H9 (cell line): ENCODE measurements around the gene TSFM. TPM values are rescaled to one million over a fixed set of nuclear protein-coding genes. Genes with fewer than 3 reads are reported as not detected.

Experiments
- DNase-seq: peaks from one replicate; pipeline ENCODE4 v3.0.0-alpha.2; 2017
- H2AFZ ChIP-seq: one replicate; pipeline ENCODE4 v1.6.1; 2013; ENCODE audit warnings: mild to moderate bottlenecking, low read length, control low read depth, moderate library complexity
- H2AK5ac ChIP-seq: 2 replicates; pipeline ENCODE4 v1.6.1; 2013; ENCODE audit warnings: low read length, control low read depth, mixed read lengths; ENCODE audit not compliant: insufficient read length
- H2BK120ac ChIP-seq: one replicate; pipeline ENCODE4 v1.6.1; 2013; ENCODE audit warnings: low read depth, mild to moderate bottlenecking, low read length, control low read depth, inconsistent platforms; ENCODE audit not compliant: poor library complexity, severe bottlenecking
- H2BK12ac ChIP-seq: 2 replicates; pipeline ENCODE4 v1.6.1; 2013; ENCODE audit warnings: low read length, control low read depth, mixed read lengths, low read depth; ENCODE audit not compliant: insufficient read length
- H2BK15ac ChIP-seq: 2 replicates; pipeline ENCODE4 v1.6.1; 2013; ENCODE audit warnings: low read depth, low read length, control low read depth
- H2BK20ac ChIP-seq: one replicate; pipeline ENCODE4 v1.6.1; 2013; ENCODE audit warnings: low read depth, mild to moderate bottlenecking, low read length, control low read depth, inconsistent platforms; ENCODE audit not compliant: poor library complexity, severe bottlenecking
- H2BK5ac ChIP-seq: 2 replicates; pipeline ENCODE4 v1.6.1; 2013; ENCODE audit warnings: low read length, control low read depth, mixed read lengths; ENCODE audit not compliant: insufficient read length
- H3K14ac ChIP-seq: 2 replicates; pipeline ENCODE4 v1.6.1; 2013; ENCODE audit warnings: low read length, control low read depth; ENCODE audit not compliant: insufficient read depth
- H3K18ac ChIP-seq: 2 replicates; pipeline ENCODE4 v1.6.1; 2013; ENCODE audit warnings: low read depth, mild to moderate bottlenecking, mixed read lengths, low read length, control low read depth; ENCODE audit not compliant: insufficient read length
- H3K23ac ChIP-seq: 2 replicates; pipeline ENCODE4 v1.6.1; 2013; ENCODE audit warnings: low read length, control low read depth, mixed read lengths, low read depth; ENCODE audit not compliant: insufficient read length
- H3K23me2 ChIP-seq: 2 replicates; pipeline ENCODE4 v1.6.1; 2013; ENCODE audit warnings: low read depth, mild to moderate bottlenecking, mixed read lengths, low read length, control low read depth; ENCODE audit not compliant: insufficient read length, poor library complexity, severe bottlenecking
- H3K27ac ChIP-seq: 2 replicates; pipeline ENCODE4 v1.5.1; 2013; ENCODE audit warnings: low read length, control low read depth, mixed read lengths, low read depth; ENCODE audit not compliant: insufficient read length
- H3K27me3 ChIP-seq: 2 replicates; pipeline ENCODE4 v1.6.1; 2013; ENCODE audit warnings: low read length, control low read depth, inconsistent platforms; ENCODE audit not compliant: insufficient read depth
- H3K4ac ChIP-seq: 2 replicates; pipeline ENCODE4 v1.6.1; 2013; ENCODE audit warnings: low read depth, mild to moderate bottlenecking, control low read depth, inconsistent platforms, low read length, moderate library complexity
- H3K4me1 ChIP-seq: 2 replicates; pipeline ENCODE4 v1.6.1; 2013; ENCODE audit warnings: low read length, control low read depth, inconsistent platforms; ENCODE audit not compliant: insufficient read depth
- H3K4me2 ChIP-seq: 2 replicates; pipeline ENCODE4 v1.6.1; 2013; ENCODE audit warnings: low read length, control low read depth, mixed read lengths; ENCODE audit not compliant: insufficient read length, insufficient read depth
- H3K56ac ChIP-seq: 2 replicates; pipeline ENCODE4 v1.6.1; 2013; ENCODE audit warnings: low read depth, mild to moderate bottlenecking, mixed read lengths, low read length, control low read depth; ENCODE audit not compliant: insufficient read length
- H3K79me1 ChIP-seq: 2 replicates; pipeline ENCODE4 v1.6.1; 2013; ENCODE audit warnings: low read depth, mild to moderate bottlenecking, moderate library complexity, low read length, control low read depth, inconsistent platforms; ENCODE audit not compliant: insufficient read depth, poor library complexity, severe bottlenecking
- H3K79me2 ChIP-seq: 2 replicates; pipeline ENCODE4 v1.6.1; 2013; ENCODE audit warnings: low read length, control low read depth, inconsistent platforms; ENCODE audit not compliant: insufficient read depth
- H3K9ac ChIP-seq: 2 replicates; pipeline ENCODE4 v1.6.1; 2013; ENCODE audit warnings: low read length, control low read depth, mixed read lengths; ENCODE audit not compliant: insufficient read length; ENCODE audit errors: extremely low read depth
- H3K9me3 ChIP-seq: one replicate; pipeline ENCODE4 v1.6.1; 2013; ENCODE audit warnings: low read depth, low read length, inconsistent platforms; ENCODE audit not compliant: control insufficient read depth
- H3T11ph ChIP-seq: one replicate; pipeline ENCODE4 v1.6.1; 2013; ENCODE audit warnings: mild to moderate bottlenecking, low read length, control low read depth, inconsistent platforms
- H4K20me1 ChIP-seq: one replicate; pipeline ENCODE4 v1.6.1; 2013; ENCODE audit not compliant: control insufficient read depth, insufficient read length, insufficient read depth
- H4K5ac ChIP-seq: 2 replicates; pipeline ENCODE4 v1.6.1; 2013; ENCODE audit warnings: low read depth, mild to moderate bottlenecking, mixed read lengths, low read length, control low read depth; ENCODE audit not compliant: insufficient read length
- H4K8ac ChIP-seq: replicated peaks from 2 replicates; pipeline ENCODE4 v1.6.1; 2013; ENCODE audit warnings: low read length, control low read depth, mixed read lengths, low read depth; ENCODE audit not compliant: insufficient read length
- H4K91ac ChIP-seq: 2 replicates; pipeline ENCODE4 v1.6.1; 2013; ENCODE audit warnings: low read depth, mild to moderate bottlenecking, moderate library complexity, mixed read lengths, low read length, control low read depth; ENCODE audit not compliant: insufficient read length
- H3K27ac Mint-ChIP-seq, 3 experiments: 2 replicates in 2 of 3; 3 replicates in 1 of 3; pipeline ENCODE4 v1.8.0; 2020 to 2021; ENCODE audit warnings: mixed read lengths in 3 of 3, mild to moderate bottlenecking in 1 of 3, moderate library complexity in 1 of 3
- H3K27me3 Mint-ChIP-seq: 2 replicates; pipeline ENCODE4 v1.8.0; 2021; ENCODE audit warnings: low read depth, mild to moderate bottlenecking, moderate library complexity, mixed read lengths
- H3K36me3 Mint-ChIP-seq, 3 experiments: 2 replicates in 2 of 3; 3 replicates in 1 of 3; pipeline ENCODE4 v1.8.0; 2020 to 2021; ENCODE audit warnings: low read depth in 3 of 3, mixed read lengths in 3 of 3; ENCODE audit not compliant: insufficient read depth in 1 of 3
- H3K4me1 Mint-ChIP-seq, 2 experiments: 2 replicates each; pipeline ENCODE4 v1.8.0; 2020; ENCODE audit warnings: mixed read lengths in 2 of 2
- H3K4me3 Mint-ChIP-seq, 2 experiments: 2 replicates in 1 of 2; 3 replicates in 1 of 2; pipeline ENCODE4 v1.8.0; 2020 to 2021; ENCODE audit warnings: mild to moderate bottlenecking in 2 of 2, mixed read lengths in 2 of 2, moderate library complexity in 1 of 2
- H3K9me3 Mint-ChIP-seq, 2 experiments: 2 replicates in 1 of 2; 3 replicates in 1 of 2; pipeline ENCODE4 v1.8.0; 2020; ENCODE audit warnings: mild to moderate bottlenecking in 2 of 2, mixed read lengths in 2 of 2, moderate library complexity in 1 of 2
- CTCF ChIP-seq: fragments of 200-600 bp; sonication (generic); conservative IDR thresholded peaks from 3 replicates; pipeline ENCODE4 v1.8.0; 2021; ENCODE audit warnings: antibody characterized with exemption, mild to moderate bottlenecking
- WGBS: extraction: QIAGEN DNeasy Blood & Tissue Kit; methylation state at CpG from one replicate; pipeline ENCODE4 v1.1.7; 2013; ENCODE audit warnings: missing lambda C conversion rate, low lambda C conversion rate, mixed read lengths; ENCODE audit not compliant: insufficient read length; ENCODE audit errors: extremely low coverage; 5-methylcytosine and 5-hydroxymethylcytosine counted together
- total RNA-seq: library from RNA; stranded (reverse); gene quantifications from 2 replicates; pipeline ENCODE4 v1.2.1, GENCODE V29; 2021

TSFM gene
- total RNA-seq, 1 experiment from 2014 or later, result 50.2 TPM

GRCh38 chr12:57797933-57798332, 15.3 kb downstream of the TSFM start:
- H3T11ph ChIP-seq, result no peak overlapping the region
- no peak for DNase-seq
- no peak overlapping the region for H3K9ac ChIP-seq
- Mint-ChIP-seq H3K9me3 (no peaks in the 10 kb centered on the region), H3K36me3 (peaks cover 16 to 43% (median 34%) of the 10 kb centered on the region in 3 experiments), H3K4me1 (no peaks in the 10 kb centered on the region), H3K4me3 (no peak overlapping the region), H3K27ac (peak overlapping the region in 1 of 3 experiments; percentile 57; a peak in 1 of 7 replicates), H3K27me3 (no peaks in the 10 kb centered on the region)
- H3K14ac ChIP-seq, result no peak overlapping the region
- no peak overlapping the region for H2BK5ac ChIP-seq
- TF ChIP-seq CTCF, result no peak
- no peak overlapping the region for H3K4ac ChIP-seq
- no CpG with 5 or more reads among the region's 1 CpG for WGBS
- no peak overlapping the region for H3K27ac ChIP-seq
- no peaks in the 10 kb centered on the region for H3K23me2 ChIP-seq
- no peak overlapping the region for H3K23ac ChIP-seq
- no peak overlapping the region for H3K56ac ChIP-seq
- H3K4me1 ChIP-seq, result no peaks in the 10 kb centered on the region
- no peak overlapping the region for H2BK20ac ChIP-seq
- H3K79me1 ChIP-seq, result no peaks in the 10 kb centered on the region
- no peak overlapping the region for H2BK12ac ChIP-seq
- no peak overlapping the region for H3K18ac ChIP-seq
- no peak overlapping the region for H2BK120ac ChIP-seq
- H2BK15ac ChIP-seq, result no peak overlapping the region
- H3K4me2 ChIP-seq, result no peak overlapping the region
- no peak overlapping the region for H4K8ac ChIP-seq
- no peaks in the 10 kb centered on the region for H3K27me3 ChIP-seq
- no peaks in the 10 kb centered on the region for H4K20me1 ChIP-seq
- H2AFZ ChIP-seq, result no peak overlapping the region
- H4K91ac ChIP-seq, result no peak overlapping the region
- H4K5ac ChIP-seq, result no peak overlapping the region
- no peak overlapping the region for H2AK5ac ChIP-seq
- H3K79me2 ChIP-seq, result no peaks in the 10 kb centered on the region
- H3K9me3 ChIP-seq, result no peaks in the 10 kb centered on the region
